ENCODE results near the gene DCT. TPM values are rescaled to one million over a fixed set of nuclear protein-coding genes. Genes with fewer than 3 reads are reported as not detected.

Gene DCT
- total and polyA plus RNA-seq, 2 of the 8 experiments (the other 6 are each of a cell fraction or from before 2014, with no cell fraction given): 0.02 TPM; not detected in 1

GRCh38 chr13:94414141-94414540, 65.3 kb downstream of the DCT start:
- H3K9me3 ChIP-seq (ENCODE audit: insufficient read depth in 2 of 2, low read depth in 1 of 2, low read length in 1 of 2): peaks cover 0 to 4% of the 10 kb centered on the region in 2 experiments; a peak in 1 of 4 replicates
- no peak overlapping the region for H3K4ac ChIP-seq (replicated peaks; ENCODE audit: insufficient read length, low read depth, low read length)
- H3K36me3 ChIP-seq (ENCODE audit: control insufficient read depth in 2 of 4, insufficient read depth in 4 of 4, low read length in 3 of 4): no peaks in the 10 kb centered on the region
- WGBS, 2 experiments (ENCODE audit: extremely low coverage in 1 of 2, insufficient coverage in 1 of 2, insufficient read length in 1 of 2, insufficient replicate concordance in 2 of 2, low coverage in 1 of 2, low lambda C conversion rate in 2 of 2, missing lambda C conversion rate in 1 of 2): 86% methylated on average over 1 of the region's 1 CpG; no CpG with 5 or more reads in 1 of the 2 experiments
- H3K79me2 ChIP-seq (ENCODE audit: control insufficient read depth in 1 of 2, insufficient read depth in 2 of 2, low read length in 2 of 2): no peaks in the 10 kb centered on the region
- no peak overlapping the region for H2BK20ac ChIP-seq (ENCODE audit: low read length)
- no peak overlapping the region for H2BK5ac ChIP-seq (ENCODE audit: low read depth, low read length)
- no peak for DNase-seq (ENCODE audit: low read depth in 1 of 2, low spot score in 2 of 2)
- H3K23me2 ChIP-seq (ENCODE audit: low read depth, low read length): no peaks in the 10 kb centered on the region
- H3K79me1 ChIP-seq (ENCODE audit: low read depth, low read length): no peaks in the 10 kb centered on the region
- no peaks in the 10 kb centered on the region for H3K27me3 ChIP-seq (replicated peaks in 1 of 4; ENCODE audit: control insufficient read depth in 3 of 4, extremely low read depth in 1 of 4, insufficient read depth in 3 of 4, low read length in 3 of 4)
- no peak overlapping the region for H4K5ac ChIP-seq (ENCODE audit: insufficient read length, low read depth, low read length)
- H4K8ac ChIP-seq (ENCODE audit: extremely low read depth, insufficient read depth, low read length): no peak overlapping the region
- no peak overlapping the region for H2BK120ac ChIP-seq (replicated peaks; ENCODE audit: low read depth, low read length)
- no peak for FAIRE-seq
- no peak overlapping the region for H3K27ac ChIP-seq (ENCODE audit: low read depth, low read length)
- H3K14ac ChIP-seq (ENCODE audit: insufficient read length): no peak overlapping the region
- H3K23ac ChIP-seq (ENCODE audit: insufficient read length): no peak overlapping the region
- ChIA-PET CTCF (ENCODE audit: partially characterized antibody) (interaction anchor here (0.8 to 5.6 kb wide), 2 partner anchors 22 to 188 kb away, joined by 3 to 23 read pairs; no protein-coding TSS in a partner anchor), POLR2A (ENCODE audit: partially characterized antibody) (no interaction called here)
- H3K4me2 ChIP-seq (ENCODE audit: insufficient read depth in 1 of 2, low read depth in 2 of 2, low read length in 2 of 2): no peak overlapping the region
- H3K4me1 ChIP-seq (replicated peaks in 1 of 4; ENCODE audit: control insufficient read depth in 3 of 4, insufficient read depth in 4 of 4, low read length in 3 of 4): no peaks in the 10 kb centered on the region
- H4K91ac ChIP-seq (replicated peaks; ENCODE audit: insufficient read length, low read length): no peak overlapping the region
- no peaks in the 10 kb centered on the region for H4K20me1 ChIP-seq (replicated peaks in 1 of 2; ENCODE audit: control insufficient read depth in 1 of 2, insufficient read depth in 2 of 2, low read length in 2 of 2)
- no peak overlapping the region for H3K9ac ChIP-seq (replicated peaks in 1 of 4; ENCODE audit: extremely low read depth in 1 of 4, low read depth in 3 of 4, low read length in 3 of 4)
- H2BK12ac ChIP-seq (ENCODE audit: low read depth, low read length): no peak overlapping the region
- no peak for TF ChIP-seq POU5F1 (IDR thresholded peaks at IDR 0.05; ENCODE audit: low read depth, low read length)
- no peak for TF ChIP-seq RXRA (IDR thresholded peaks at IDR 0.05; ENCODE audit: insufficient read depth, low read depth, low read length)
- no peak for TF ChIP-seq FOSL1 (IDR thresholded peaks at IDR 0.05; ENCODE audit: insufficient read depth, low read depth, low read length)
- TF ChIP-seq MAX (IDR thresholded peaks at IDR 0.05): no peak
- TF ChIP-seq MAFK (IDR thresholded peaks at IDR 0.05; ENCODE audit: low read depth, low read length): 0 out of 2 replicates have a peak, but pooled peaks have one; percentile 26
- no peak overlapping the region for H2BK15ac ChIP-seq (ENCODE audit: low read length)
- no peak overlapping the region for H2AFZ ChIP-seq (ENCODE audit: low read length)
- no peak overlapping the region for H2AK5ac ChIP-seq (ENCODE audit: low read depth, low read length)
- no peak overlapping the region for H3K56ac ChIP-seq (replicated peaks; ENCODE audit: insufficient read length, low read depth, low read length)
- H3K4me3 ChIP-seq (ENCODE audit: extremely low read depth in 1 of 4, insufficient read depth in 2 of 4, low read depth in 3 of 4, low read length in 4 of 4): no peak overlapping the region
- H3K18ac ChIP-seq (ENCODE audit: extremely low read depth, low read length): no peak overlapping the region

Data from H1 (cell line).